ENCODE results near the gene KIAA1614.

KIAA1614 gene, protein sequence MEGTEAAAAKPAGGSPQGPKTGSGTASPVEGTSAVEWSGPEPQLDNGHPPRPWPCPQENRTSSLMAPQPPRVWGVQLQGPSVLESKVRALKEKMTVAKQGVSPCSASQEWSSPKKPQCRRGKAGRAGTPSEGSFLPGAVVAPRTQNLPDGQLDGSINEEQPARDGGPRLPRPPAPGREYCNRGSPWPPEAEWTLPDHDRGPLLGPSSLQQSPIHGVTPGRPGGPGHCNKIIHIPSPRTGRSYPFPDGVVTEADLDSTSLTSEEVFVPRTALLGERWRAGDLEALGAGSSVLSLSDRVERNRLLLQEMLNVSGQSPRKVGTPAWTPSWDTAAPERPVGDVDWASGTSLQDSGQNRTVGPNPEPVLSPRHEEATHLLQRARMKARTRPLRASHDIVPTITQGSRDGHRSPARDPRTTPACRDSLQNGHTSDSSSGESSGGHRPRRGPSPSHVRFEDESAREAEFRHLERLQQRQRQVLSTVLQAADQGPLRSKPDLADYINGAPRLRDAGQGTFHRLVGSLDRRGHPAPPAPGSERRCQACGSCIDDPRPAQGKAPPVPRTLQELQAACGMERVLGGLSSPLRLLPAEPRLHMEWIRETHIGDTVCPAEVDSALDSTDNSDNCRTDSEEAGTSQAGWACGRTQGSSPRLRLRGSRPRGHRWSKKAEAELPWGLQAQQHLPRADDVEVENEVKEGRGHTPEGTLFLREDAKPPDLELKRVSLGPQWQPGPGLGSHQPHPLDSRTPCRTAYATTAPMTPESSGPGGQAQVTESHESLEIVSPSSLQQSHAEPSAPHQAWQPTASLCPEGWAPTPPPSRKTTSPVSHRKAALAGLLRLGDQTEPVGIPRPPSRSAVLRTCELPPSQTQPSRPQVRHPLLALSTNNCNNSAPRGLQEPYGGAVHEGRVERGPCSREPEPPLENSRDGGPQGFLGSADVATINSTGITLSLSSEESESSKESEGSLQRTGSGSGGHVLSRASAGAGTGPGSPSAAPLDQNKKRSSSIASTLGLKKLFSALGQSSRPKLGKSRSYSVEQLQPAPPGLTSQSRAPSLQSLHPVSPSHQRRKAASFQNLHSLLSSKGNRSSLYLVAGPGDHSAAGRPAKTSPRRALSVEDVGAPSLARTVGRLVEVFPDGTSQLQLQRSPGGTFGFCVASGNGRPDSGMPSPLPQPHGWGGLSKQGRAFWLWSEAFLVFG

DNA sequence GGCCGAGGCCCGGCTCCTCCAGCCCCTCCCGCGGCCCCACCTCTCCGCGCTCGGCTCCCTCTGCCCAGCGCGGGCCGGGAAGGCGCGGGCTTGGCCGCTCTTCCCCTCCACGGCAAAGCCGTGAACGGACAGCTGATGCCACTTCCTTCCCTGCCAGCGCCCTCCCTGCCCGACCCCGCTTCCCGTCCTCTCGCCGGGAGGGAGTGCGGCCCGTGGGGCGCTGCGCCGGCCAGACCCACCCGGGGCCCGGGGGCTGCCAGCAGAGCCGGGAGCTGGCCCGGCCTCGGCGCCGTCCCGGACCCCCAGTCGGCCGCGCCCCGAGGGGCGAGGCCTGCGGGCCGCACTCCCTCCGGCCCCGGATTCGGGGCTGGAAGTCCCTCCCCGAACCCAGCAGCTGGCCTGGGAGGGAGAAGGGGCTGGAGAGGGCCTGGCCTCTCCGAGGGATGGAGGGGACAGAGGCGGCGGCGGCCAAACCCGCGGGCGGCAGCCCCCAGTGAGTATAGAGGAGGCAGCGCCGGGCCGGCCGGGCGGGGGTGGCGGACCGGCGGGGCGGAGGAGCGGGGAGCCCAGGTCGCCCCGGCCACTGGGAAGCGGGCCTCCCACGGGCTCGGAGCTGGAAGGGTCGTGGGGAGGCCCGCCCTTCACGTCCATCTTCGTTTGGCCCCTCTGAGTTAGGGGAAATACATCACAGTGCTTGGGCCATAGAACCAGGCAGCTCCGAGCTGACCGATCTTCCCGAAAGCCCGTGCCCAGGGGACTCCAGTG is at the start of gene KIAA1614:
Gene KIAA1614 (plus strand): TSS at position 97 of the 765 bp plus-strand sequence. CDS start 347 bp downstream, at position 444.
- no peak for DNase-seq

DNA sequence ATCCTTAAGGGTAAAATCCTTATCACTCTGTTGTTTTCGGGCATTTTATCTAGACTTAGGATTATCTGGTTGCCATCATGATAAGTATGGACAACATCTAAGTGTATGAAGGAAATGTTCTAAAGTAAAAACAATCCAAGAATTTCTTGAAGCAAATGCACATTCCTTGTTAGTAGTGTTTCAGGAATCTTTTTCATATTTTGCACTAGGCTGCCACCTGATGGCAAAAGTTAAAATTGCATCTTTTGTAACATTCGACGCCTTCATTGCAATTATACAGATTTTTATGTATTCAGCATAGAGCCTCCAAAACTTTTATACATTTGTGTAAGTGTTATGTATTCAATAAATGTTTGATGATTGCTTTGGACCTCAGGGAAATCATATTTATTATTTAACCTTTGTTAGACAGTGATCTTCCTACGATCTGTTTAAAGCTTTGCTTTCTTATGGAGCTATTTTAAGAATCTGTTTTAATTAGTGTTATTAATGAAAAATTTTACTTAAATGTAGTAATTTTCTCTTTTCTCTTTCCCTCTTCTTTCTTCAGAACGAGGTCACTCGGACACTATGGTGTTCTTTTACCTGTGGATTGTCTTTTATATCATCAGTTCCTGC is 49.4 kb upstream of the KIAA1614 start:
- DNase-seq, result no peak

DNA sequence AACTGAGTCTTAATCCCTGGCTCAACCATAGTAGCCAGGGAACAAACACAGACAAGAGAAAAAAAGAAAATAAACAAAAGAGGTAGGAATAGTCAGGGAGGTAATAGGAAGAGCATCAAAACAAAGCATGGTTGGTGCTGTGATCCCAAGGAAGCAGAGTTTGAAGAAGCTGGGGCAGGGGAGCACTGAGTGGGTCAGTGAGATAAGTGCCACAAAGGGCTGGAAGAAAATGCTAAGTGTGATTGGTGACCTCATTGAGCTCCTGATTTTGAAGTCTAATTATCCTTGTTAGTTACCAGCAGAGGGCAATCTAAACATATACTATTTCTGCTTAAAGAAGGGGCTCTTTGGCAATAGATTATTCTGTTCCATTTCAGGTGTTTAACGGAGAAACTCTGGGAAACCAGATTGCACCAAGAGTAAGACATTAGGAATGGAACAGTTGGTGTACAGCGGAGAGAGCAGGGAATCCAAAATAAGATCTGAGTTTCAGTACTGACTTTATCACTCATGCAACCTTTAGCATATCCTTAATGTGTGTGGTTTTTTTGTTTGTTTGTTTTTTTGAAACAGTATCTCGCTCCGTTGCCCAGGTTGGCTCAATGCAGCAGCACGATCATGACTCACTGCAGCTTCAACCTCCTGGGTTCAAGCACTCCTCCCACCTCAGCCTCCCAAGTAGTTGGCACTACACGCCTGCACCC is 30.7 kb upstream of the KIAA1614 start:
- DNase-seq, result peak; percentile 19

DNA sequence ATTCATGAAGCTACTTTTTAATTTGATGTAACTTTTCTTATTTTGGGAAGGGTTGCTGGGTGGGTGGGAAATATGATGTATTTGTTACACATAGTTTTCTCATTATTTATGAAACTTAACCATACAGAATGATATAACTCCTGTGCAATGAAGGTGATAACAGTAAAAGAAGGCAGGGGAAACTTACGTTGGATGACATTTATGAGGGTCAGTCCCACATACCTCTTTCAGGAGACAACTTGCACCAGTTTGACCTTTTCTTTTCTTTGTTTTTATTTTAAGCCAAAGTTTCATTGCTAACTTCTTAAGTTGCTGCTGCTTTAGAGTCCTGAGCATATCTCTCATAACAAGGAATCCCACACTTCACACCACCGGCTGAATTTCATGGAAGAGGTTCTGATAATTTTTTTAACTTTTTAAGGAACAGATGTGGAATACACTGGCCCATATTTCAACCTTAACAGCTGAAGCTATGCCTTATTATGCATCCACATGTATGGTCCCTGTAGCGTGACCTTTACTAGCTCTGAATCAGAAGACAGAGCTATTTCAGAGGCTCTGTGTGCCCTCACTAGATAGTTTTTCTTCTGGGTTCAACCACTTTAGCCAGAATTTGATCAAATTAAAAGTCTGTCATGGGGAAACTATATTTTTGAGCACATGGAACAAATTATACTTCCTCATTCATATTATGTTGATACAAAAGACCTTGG is 28.0 kb upstream of the KIAA1614 start:
- no peak for DNase-seq

DNA sequence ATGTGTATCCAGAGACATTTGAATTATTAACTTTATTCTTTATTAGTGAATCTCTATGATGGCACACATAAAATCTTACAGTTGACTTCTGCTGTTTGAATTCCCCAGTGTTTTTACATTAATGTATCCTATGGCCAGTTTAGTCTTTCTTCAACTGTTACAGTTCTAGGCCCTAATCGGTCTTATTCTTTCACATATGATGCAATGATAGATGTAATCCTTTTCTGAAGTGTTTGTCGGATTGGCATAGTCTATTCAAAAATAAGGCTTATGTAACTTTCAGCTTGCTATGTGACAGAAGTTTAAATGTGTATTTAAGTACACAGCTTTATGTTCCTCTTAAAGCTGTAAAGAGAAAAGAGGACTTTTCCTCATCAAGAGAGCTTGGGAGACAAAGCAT is 26.4 kb upstream of the KIAA1614 start:
- DNase-seq, result no peak

DNA sequence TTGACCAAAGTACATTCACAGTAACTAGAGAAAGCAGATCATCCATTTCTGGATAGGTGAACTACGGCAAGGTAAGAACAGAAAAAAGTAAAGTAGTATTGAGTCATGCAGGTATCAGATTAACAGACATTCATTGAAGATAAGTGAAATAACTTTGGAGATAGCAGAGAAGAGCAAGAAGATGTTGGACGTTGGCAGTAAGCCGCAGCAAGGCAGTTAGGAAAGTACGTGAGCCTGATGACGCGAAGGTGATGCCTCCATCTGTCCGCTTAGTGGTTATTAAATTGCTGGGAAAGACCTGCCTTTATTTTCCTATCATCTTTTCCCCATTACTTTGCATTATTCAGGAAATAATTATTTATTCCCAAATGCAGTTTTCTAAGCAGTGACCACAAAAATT is 24.9 kb upstream of the KIAA1614 start:
- no peak for DNase-seq

DNA sequence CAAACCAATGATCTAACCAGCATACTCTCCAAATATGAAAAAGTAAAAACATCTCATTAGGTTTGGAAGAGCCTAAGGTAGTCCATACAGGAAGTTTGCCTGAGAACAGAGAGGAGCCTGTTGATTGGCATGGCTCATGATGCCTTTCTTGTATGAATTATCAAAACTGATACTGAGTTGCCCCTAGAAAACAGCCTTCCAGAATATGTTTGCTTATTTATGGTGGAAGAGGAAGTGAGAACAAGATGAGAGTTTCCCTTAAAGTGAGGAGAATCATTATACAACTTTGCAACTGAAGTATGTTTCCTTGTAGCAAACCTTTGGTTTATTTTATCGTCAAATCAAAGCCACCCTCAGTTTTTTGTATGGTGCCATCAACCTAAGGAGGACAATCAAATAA is 23.8 kb upstream of the KIAA1614 start:
- DNase-seq, result no peak

DNA sequence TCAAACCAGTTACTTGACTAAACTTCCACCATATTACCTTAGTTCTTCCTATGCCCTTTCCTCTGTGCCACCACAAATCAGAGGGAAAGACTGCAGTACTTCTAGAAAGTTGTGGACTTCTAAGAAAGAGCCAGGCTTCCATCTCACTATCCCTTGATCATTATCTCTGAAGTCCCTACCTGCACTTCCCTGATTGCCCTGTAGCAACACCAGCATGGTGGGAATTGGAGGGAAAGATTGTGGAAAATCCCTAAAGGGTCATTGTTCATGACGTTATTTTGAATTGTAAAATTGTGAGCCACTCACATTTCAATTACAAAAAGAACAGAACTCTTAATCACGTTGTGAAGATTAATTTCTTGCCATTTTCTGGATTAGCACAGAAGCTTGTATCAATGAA is 23.4 kb upstream of the KIAA1614 start:
- DNase-seq, result no peak

DNA sequence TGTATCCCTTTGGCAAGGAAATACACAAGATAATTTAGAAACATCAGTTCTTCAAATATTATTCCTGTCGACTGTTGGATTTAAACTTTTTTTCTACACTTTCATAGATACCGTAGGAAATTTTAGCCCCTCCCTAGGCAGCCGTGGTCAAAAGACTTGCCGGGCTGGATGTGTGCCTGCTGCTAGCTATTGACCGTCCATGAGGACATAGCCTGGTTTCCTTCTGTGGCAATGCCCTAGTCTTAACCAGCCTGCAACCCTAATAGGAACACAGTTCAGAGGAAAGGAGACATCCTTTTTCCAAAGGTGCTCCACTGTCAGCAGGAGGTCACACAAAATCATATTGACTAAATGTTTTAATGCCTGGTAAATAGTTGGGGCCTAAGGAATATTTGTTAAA is 20.4 kb upstream of the KIAA1614 start:
- no peak for DNase-seq

DNA sequence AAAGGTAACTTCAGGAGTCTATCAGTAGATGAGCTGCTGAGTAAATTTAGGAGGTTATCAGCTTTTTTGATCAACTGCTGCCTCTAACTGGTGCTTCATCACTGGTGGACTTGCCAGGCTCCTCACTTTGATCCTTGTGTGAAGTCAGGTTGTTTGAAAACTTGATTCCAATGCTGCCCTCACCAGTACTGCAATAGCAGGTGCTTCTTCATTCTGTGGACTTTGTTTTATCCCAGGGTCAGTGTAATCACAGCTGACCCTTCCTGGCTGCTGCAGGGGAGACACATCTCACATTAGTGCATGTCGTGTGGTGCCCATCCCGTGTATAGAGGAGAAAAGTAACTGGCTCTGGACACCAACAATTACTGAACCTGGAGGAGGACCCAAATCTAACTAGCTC is 20.0 kb upstream of the KIAA1614 start:
- no peak for DNase-seq

DNA sequence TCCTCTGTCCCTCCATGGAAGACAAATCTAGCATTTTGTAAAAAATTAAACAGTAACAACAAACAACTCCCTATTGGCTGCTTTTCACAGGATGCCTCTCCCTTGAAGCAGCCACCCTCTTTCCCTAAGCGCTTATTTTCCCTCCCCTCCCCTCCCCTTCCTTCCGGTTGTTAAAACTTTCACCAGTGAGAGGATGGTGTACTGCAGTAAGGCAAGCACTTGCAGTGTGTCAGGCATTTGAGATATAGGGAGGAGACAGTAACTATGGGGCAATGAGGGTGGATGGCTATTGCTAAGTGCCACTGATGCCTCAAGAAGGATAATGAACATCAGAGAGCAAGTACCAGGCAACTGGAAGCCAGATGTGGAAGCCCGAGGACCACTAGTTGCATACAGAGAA is 19.1 kb upstream of the KIAA1614 start:
- DNase-seq, result no peak

DNA sequence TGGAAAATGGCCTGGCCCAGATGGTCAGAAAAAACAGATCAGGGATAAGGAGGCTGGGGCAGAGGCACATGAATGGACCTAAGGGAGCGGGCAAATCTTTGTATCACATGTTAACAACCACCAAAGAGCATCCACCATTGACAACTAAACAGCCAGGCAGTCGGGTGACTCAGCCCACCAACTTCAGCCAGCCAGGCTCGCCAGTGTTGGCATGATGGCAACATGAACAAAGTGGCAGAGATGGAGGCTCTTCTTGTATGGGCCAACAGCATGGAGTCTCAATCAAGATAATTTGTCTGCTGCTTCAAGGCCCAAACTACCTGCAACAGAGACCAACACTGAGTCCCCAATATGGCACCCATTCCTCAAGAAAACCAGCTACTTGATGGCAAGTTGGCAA is 16.5 kb upstream of the KIAA1614 start:
- DNase-seq, result no peak

DNA sequence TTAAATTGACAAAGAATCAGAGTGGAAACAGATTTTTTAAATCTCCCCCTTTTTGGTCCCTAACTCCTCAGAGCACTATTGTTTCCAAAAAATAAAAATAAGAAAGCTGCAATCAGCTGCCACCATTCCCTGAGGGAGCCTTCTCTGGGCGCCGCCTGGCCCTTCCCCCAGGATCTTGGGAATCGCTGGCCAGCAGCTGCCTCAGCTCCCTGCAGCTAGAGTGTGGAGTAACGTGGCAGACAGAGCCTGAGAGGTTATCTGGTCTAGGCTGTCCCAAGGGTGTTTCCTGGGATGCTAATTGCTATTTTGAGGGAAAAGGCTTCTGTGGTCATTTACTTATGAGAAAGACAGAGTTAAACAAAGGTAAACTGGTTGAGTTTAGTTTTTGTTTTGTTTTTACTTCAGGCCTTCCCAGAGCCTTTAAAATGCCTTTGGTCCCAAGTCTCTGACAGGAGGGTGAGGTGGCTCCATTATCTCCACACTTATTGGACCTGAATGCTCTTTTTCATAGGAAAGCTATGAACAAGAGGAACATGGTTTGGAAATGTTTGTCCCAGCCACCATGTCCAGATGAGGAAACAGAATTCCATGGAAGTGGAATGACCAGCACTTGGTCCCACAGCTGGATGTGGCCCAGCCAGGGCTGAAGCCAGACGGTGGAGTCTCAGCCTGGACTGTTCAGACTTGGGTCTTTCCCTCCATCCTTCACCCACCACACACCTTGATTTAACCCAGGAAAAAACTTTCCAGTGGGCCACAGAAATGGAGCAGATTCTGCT is 14.1 kb upstream of the KIAA1614 start:
- DNase-seq, result no peak

DNA sequence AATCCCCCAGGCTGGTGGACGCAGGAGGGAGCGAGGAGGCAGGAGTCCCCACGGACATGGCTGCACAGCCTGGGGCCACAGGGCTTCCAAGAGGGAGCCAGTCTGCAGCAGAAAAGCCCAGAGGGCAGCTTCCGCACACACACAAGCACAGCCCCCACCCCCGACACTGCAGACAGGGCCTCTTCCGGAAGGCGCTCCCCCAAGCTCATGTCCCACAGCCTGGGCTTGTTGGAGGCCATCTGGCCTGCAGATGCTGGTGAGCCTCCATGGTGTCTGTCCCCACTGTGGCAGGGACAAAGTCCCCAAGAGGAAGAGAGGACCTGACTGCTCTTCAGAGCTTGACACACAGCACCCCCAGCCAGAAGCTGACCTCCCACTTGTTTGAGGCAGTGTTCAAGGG is 13.4 kb upstream of the KIAA1614 start:
- DNase-seq, result no peak

DNA sequence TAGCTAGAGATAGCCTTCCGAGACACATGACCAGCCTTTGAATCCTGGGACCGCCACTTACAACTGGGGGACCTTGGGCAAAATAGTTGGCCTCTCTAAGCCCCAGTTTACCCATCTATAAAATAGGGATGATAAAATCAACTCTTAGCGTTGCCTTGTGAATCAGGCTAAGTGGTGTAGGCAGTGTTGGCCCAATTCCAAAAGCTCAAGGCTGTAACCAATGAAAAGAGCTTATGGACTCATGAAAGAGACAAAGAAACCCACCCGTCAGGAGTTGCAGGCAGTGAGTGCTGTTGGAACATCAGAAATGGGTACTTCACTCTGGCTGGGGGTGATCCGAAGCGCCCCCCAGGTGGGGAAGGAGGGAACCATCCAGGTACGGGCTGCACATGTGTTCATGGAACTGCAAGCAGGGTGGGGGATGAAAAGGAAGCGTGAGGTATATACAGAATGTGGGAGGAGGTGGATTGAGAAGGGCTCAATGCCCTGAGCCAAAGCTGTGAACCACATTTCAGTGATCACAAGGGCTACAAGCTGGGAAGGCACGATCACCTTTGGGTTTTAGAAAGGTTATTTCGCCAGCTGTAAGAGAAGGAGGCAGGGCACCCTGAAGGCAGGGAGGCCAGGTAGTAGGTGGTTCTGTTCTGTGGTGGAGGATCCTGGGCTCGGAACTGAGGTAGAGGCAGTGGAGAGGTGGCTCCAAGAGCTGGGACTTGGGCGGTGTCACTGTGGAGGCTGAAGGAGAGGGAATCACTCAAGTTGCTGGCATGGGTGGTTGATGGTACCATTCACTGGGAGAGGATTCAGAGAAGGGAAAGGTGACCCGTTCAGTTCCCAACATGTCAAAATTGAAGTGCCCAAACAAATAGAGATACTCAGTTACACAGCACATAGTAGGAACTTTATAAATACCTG is 11.4 kb upstream of the KIAA1614 start:
- DNase-seq, result no peak

DNA sequence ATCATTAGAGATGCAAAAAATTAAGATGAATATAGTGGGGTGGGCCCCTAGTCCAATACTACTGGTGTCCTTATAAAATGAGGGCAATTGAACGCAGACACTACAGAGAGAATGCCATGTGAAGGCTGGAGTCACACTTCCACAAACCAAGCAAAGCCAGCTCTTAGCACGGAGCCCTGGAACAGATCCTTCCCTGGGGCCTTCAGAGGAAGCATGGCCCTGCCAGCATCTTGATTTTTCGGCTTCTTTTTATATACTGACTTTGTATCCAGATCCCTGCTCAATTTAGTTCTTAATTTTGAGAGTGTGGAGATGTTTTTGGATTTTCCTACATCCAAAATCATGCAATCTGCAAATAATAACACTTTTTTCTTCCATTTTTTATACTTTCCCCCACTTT is 10.2 kb upstream of the KIAA1614 start:
- DNase-seq, result no peak

DNA sequence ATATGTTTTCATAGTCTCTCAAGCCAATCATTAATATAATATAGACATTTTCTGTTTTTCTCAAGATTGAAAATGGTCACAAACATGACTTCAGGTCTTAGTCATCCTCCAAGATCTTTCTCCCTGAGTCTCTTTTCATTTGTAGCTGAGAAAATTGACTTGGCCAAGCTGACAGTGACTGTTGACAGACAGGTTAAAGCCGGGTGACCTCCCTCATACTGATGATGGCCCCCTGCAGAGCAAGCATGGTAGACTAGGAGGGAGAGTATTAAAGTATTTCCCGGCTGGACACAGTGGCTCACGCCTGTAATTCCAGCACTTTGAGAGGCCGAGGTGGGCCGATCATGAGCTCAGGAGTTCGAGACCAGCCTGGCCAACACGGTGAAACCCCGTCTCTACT is 6.8 kb upstream of the KIAA1614 start:
- no peak for DNase-seq

DNA sequence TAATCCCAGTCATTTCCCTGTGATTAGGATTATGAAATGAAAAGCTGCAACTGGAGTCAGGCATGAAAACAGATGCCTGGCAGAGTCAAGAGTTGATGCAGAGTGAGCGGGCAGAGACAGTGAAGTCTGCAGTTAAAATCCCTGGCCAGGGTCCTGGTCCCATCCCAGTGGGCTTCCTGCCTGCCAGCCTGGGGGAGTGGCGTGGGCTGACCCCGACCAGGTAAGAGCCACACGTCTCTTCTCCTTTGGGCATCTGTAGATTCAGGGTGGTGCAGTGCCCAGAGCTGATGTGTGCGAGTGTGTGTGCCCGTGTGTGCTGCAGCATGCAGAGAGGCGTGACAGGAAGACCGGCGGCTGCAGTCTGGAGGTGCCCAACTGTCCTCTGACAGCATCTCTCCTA is 6.2 kb upstream of the KIAA1614 start:
- DNase-seq, result no peak

All from T1000 (cell line).